WTC11 (cell line): ENCODE measurements around the gene NR1D1.

ENCODE experiments used
- CREB1 ChIP-seq: sonication (generic); formaldehyde crosslinking; IDR thresholded peaks from 2 replicates; pipeline ENCODE4 v1.8.0; 2023; ENCODE audit warnings: mild to moderate bottlenecking, missing genetic modification reagents
- MYBL2 ChIP-seq: sonication (generic); formaldehyde crosslinking; IDR thresholded peaks from 2 replicates; pipeline ENCODE4 v1.8.1; 2023; ENCODE audit warnings: mild to moderate bottlenecking, moderate library complexity, missing genetic modification reagents
- SP1 ChIP-seq: sonication (generic); formaldehyde crosslinking; conservative IDR thresholded peaks from 2 replicates; pipeline ENCODE4 v1.8.1; 2022; ENCODE audit warnings: missing genetic modification reagents
- TCF7 ChIP-seq: sonication (generic); formaldehyde crosslinking; IDR thresholded peaks from 2 replicates; pipeline ENCODE4 v1.8.0; 2022; ENCODE audit warnings: mild to moderate bottlenecking, low read depth, missing genetic modification reagents, moderate library complexity
- ZNF219 ChIP-seq: sonication (generic); formaldehyde crosslinking; IDR thresholded peaks from 2 replicates; pipeline ENCODE4 v1.8.0; 2023; ENCODE audit warnings: missing genetic modification reagents, mild to moderate bottlenecking, borderline replicate concordance
- ZNF416 ChIP-seq: fragments of 250-450 bp; sonication (Bioruptor Pico); IDR thresholded peaks from 2 replicates; pipeline ENCODE4 v1.9.0; 2021; ENCODE audit warnings: mild to moderate bottlenecking, inconsistent platforms
- TF ChIP-seq, protein P1 (sequence below): fragments of 200-600 bp; IDR thresholded peaks from 2 replicates; pipeline ENCODE4 v1.8.0; 2022; ENCODE audit warnings: antibody characterized with exemption
- TF ChIP-seq, protein P2 (sequence below): sonication (generic); formaldehyde crosslinking; IDR thresholded peaks from 2 replicates; pipeline ENCODE4 v1.8.1; 2023; ENCODE audit warnings: mild to moderate bottlenecking, missing genetic modification reagents, moderate library complexity
- TF ChIP-seq, protein P3 (sequence below): sonication (generic); formaldehyde crosslinking; conservative IDR thresholded peaks from 2 replicates; pipeline ENCODE4 v1.8.1; 2023; ENCODE audit warnings: mild to moderate bottlenecking, low read depth, missing genetic modification reagents, moderate library complexity
- TF ChIP-seq, protein P4 (sequence below): sonication (generic); formaldehyde crosslinking; IDR thresholded peaks from 2 replicates; pipeline ENCODE4 v1.8.0; 2023; ENCODE audit warnings: missing genetic modification reagents, mild to moderate bottlenecking, borderline replicate concordance
- TF ChIP-seq, protein P5 (sequence below): sonication (generic); formaldehyde crosslinking; IDR thresholded peaks from 2 replicates; pipeline ENCODE4 v1.8.1; 2022; ENCODE audit warnings: low read depth, mild to moderate bottlenecking, moderate library complexity, missing genetic modification reagents, borderline replicate concordance

DNA sequence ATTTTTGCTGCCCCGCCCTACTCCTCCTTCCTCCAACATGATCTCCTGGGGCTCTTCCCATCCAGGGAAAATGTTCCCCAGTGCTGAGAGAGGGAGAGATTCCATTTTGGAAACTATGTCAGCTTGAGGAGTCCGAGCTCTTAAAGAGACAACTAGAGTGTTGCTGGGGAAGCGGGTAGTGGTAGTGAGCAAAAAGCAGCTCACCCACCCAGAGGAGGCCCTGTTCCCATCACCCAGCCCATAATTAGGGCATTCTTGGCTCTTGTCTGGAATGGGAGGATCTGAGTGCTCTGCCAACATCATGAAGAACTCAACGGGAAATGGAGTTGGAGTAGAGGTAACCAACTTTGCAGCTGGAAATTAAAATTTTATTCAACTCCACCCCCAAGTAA lies 12.3 kb upstream of the NR1D1 start:
- TF ChIP-seq, protein P1, sequence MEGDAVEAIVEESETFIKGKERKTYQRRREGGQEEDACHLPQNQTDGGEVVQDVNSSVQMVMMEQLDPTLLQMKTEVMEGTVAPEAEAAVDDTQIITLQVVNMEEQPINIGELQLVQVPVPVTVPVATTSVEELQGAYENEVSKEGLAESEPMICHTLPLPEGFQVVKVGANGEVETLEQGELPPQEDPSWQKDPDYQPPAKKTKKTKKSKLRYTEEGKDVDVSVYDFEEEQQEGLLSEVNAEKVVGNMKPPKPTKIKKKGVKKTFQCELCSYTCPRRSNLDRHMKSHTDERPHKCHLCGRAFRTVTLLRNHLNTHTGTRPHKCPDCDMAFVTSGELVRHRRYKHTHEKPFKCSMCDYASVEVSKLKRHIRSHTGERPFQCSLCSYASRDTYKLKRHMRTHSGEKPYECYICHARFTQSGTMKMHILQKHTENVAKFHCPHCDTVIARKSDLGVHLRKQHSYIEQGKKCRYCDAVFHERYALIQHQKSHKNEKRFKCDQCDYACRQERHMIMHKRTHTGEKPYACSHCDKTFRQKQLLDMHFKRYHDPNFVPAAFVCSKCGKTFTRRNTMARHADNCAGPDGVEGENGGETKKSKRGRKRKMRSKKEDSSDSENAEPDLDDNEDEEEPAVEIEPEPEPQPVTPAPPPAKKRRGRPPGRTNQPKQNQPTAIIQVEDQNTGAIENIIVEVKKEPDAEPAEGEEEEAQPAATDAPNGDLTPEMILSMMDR: no peak
- TF ChIP-seq ZNF416 (CRISPR knock-in tag) (no peak), TCF7 (CRISPR knock-in tag) (no peak), CREB1 (CRISPR knock-in tag) (no peak), SP1 (CRISPR knock-in tag) (no peak), MYBL2 (CRISPR knock-in tag) (no peak), ZNF219 (no peak)
- TF ChIP-seq, protein P2, sequence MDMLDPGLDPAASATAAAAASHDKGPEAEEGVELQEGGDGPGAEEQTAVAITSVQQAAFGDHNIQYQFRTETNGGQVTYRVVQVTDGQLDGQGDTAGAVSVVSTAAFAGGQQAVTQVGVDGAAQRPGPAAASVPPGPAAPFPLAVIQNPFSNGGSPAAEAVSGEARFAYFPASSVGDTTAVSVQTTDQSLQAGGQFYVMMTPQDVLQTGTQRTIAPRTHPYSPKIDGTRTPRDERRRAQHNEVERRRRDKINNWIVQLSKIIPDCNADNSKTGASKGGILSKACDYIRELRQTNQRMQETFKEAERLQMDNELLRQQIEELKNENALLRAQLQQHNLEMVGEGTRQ: no peak
- TF ChIP-seq, protein P3, sequence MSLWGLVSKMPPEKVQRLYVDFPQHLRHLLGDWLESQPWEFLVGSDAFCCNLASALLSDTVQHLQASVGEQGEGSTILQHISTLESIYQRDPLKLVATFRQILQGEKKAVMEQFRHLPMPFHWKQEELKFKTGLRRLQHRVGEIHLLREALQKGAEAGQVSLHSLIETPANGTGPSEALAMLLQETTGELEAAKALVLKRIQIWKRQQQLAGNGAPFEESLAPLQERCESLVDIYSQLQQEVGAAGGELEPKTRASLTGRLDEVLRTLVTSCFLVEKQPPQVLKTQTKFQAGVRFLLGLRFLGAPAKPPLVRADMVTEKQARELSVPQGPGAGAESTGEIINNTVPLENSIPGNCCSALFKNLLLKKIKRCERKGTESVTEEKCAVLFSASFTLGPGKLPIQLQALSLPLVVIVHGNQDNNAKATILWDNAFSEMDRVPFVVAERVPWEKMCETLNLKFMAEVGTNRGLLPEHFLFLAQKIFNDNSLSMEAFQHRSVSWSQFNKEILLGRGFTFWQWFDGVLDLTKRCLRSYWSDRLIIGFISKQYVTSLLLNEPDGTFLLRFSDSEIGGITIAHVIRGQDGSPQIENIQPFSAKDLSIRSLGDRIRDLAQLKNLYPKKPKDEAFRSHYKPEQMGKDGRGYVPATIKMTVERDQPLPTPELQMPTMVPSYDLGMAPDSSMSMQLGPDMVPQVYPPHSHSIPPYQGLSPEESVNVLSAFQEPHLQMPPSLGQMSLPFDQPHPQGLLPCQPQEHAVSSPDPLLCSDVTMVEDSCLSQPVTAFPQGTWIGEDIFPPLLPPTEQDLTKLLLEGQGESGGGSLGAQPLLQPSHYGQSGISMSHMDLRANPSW (CRISPR knock-in tag): no peak
- TF ChIP-seq, protein P4, sequence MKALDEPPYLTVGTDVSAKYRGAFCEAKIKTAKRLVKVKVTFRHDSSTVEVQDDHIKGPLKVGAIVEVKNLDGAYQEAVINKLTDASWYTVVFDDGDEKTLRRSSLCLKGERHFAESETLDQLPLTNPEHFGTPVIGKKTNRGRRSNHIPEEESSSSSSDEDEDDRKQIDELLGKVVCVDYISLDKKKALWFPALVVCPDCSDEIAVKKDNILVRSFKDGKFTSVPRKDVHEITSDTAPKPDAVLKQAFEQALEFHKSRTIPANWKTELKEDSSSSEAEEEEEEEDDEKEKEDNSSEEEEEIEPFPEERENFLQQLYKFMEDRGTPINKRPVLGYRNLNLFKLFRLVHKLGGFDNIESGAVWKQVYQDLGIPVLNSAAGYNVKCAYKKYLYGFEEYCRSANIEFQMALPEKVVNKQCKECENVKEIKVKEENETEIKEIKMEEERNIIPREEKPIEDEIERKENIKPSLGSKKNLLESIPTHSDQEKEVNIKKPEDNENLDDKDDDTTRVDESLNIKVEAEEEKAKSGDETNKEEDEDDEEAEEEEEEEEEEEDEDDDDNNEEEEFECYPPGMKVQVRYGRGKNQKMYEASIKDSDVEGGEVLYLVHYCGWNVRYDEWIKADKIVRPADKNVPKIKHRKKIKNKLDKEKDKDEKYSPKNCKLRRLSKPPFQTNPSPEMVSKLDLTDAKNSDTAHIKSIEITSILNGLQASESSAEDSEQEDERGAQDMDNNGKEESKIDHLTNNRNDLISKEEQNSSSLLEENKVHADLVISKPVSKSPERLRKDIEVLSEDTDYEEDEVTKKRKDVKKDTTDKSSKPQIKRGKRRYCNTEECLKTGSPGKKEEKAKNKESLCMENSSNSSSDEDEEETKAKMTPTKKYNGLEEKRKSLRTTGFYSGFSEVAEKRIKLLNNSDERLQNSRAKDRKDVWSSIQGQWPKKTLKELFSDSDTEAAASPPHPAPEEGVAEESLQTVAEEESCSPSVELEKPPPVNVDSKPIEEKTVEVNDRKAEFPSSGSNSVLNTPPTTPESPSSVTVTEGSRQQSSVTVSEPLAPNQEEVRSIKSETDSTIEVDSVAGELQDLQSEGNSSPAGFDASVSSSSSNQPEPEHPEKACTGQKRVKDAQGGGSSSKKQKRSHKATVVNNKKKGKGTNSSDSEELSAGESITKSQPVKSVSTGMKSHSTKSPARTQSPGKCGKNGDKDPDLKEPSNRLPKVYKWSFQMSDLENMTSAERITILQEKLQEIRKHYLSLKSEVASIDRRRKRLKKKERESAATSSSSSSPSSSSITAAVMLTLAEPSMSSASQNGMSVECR (CRISPR knock-in tag): no peak
- TF ChIP-seq, protein P5, sequence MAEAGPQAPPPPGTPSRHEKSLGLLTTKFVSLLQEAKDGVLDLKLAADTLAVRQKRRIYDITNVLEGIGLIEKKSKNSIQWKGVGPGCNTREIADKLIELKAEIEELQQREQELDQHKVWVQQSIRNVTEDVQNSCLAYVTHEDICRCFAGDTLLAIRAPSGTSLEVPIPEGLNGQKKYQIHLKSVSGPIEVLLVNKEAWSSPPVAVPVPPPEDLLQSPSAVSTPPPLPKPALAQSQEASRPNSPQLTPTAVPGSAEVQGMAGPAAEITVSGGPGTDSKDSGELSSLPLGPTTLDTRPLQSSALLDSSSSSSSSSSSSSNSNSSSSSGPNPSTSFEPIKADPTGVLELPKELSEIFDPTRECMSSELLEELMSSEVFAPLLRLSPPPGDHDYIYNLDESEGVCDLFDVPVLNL (CRISPR knock-in tag): no peak
